HepG2 (cell line): ENCODE results near the gene AKAP3.

Experiments
- ARID3A ChIP-seq: IDR thresholded peaks from 2 replicates; pipeline ENCODE4 v1.6.1; 2012; ENCODE audit warnings: low read depth, low read length, improper control_type of control experiment
- ATF2 ChIP-seq: sonication (generic); formaldehyde crosslinking; IDR thresholded peaks from 2 replicates; pipeline ENCODE4 v1.4.0; 2020; ENCODE audit warnings: missing genetic modification reagents
- CTCF ChIP-seq: sonication (generic); formaldehyde crosslinking; IDR thresholded peaks from 2 replicates; pipeline ENCODE4 v1.5.0; 2020; ENCODE audit warnings: mild to moderate bottlenecking, missing genetic modification reagents, moderate library complexity
- EZH2 ChIP-seq: conservative IDR thresholded peaks from 2 replicates; pipeline ENCODE4 v1.6.1; 2012; ENCODE audit warnings: mild to moderate bottlenecking, low read depth, low read length, moderate library complexity
- SP1 ChIP-seq, 2 experiments: fragments of 450-650 bp in 1 of 2; sonication (generic) in 1 of 2; formaldehyde crosslinking in 1 of 2; IDR thresholded peaks; 2 replicates each; pipeline versions ENCODE4 v1.4.0 to v1.6.1; 2016 to 2020; ENCODE audit warnings: missing genetic modification reagents in 1 of 2
- ZNF589 ChIP-seq: sonication (generic); formaldehyde crosslinking; conservative IDR thresholded peaks from 2 replicates; pipeline ENCODE4 v1.8.0; 2022; ENCODE audit warnings: mild to moderate bottlenecking, moderate library complexity, missing genetic modification reagents
- ZNF775 ChIP-seq: sonication (generic); formaldehyde crosslinking; IDR thresholded peaks from 2 replicates; pipeline ENCODE4 v1.4.0; 2020; ENCODE audit warnings: missing genetic modification reagents, mild to moderate bottlenecking, moderate library complexity, borderline replicate concordance
- ZSCAN30 ChIP-seq: sonication (generic); formaldehyde crosslinking; IDR thresholded peaks from 2 replicates; pipeline ENCODE4 v1.5.0; 2020; ENCODE audit warnings: mild to moderate bottlenecking, missing genetic modification reagents

DNA sequence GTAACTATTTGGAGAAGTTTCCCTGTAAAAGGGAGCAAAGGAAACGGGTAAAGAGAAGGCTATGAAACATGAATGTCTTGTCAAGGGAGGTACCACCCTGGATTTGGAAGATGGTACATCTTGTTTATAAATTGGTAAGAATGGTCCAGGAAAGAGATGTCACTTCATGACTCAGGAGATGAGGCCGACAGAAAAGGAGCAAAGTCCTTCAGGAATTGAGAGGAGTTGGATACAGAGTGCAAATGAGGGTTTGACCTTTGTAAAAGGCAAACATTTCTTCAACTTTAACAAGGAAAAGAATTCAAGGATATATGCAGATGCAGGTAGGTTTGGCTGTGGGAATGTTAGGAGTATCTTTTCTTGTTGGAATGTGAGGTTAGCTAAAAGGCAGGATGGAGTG is 30.9 kb upstream of the AKAP3 start:
- TF ChIP-seq CTCF (CRISPR knock-in tag) (no peak), ZSCAN30 (CRISPR knock-in tag) (no peak), ATF2 (no peak), SP1 (IDR thresholded peaks at IDR 0.05) (no peak), SP1 (CRISPR knock-in tag; IDR thresholded peaks at IDR 0.05) (no peak), ZNF775 (CRISPR knock-in tag) (no peak), EZH2 (no peak), ARID3A (no peak), ZNF589 (CRISPR knock-in tag) (no peak)
